ENCODE results near the gene PTPRQ.
"Not testable (repeated sequence)": the region's sequence is repeated elsewhere in the genome, so short reads cannot be mapped to it uniquely, and the experiment has no call there.

PTPRQ gene

DNA sequence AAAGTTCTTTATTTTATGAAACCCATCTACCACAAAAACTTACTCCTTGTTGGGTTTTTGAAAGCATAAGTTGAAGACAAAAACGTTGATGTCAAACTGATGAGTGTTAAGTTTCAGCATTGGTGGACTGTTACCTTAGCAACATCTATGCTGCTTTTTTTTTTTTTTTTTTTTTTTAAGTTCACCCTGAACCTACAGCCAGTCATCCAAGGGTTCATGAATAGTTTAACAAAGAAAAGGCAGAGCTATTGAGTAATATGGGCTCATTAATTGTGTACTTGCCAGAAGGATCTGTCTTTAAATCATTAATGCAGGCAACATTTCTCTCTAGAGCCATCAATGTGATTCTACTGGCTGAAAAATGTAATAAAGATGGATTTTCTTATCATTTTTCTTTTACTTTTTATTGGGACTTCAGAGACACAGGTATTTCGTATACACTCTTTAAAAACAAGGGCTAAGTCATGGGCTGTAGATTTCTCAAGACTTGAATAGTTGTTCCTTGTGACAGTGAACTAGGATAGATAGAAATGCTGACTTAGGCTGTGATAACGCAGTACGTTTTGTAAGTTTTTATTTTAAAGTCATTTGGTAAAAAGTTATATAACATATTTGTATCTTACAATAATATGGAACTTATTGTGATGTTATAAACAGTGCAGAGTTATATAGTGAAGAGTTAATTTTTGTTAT lies at the start of gene PTPRQ:
PTPRQ (plus strand) TSS at position 262 of the 693 bp plus-strand sequence; CDS start at position 373, 111 bp downstream.
- DNase-seq = no peak

GRCh38 chr12:80400571-80400991 lies 43.5 kb upstream of the PTPRQ start:
- no peak for DNase-seq

DNA sequence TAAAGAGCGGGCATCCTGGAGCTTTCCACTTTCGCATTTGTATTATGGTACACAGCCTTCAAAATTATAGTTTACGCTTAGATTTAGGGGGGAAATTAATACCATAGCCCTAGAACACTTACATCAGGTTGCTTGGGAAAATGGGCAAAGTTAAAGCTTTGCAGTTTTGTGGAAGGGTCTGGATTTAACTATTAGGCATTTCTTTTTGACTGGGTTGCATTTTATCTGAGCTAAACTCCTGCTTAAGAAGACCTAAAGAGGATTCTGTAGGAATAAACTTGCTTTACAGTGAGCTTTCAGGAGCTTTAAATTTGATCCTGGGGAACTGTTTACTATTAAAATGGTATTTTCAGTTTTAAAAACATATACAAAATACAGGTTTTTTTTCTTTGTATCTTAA lies 42.8 kb upstream of the PTPRQ start:
- DNase-seq = no peak

- DNase-seq = no peak
Observed at GRCh38 chr12:80404629-80405028, 39.4 kb upstream of the PTPRQ start.

DNA sequence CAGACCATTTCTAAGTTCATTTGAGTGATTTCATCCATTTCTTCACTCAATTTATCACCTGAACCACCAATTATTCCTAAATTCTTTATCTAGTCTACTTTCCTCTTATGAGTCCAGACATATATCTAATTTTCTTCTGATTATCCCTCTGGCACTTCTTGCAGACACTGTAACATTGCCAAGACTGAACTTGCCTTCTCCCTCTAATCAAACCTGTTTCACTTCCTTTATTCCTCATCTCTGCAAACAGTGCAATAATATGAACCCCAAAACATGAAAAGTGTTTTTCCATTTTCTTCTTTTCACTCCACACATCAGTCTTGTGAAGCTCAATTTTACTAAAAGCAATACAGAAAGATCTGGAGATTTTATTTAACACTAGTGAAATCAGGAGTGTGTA lies 37.8 kb upstream of the PTPRQ start:
- no peak for DNase-seq

DNA sequence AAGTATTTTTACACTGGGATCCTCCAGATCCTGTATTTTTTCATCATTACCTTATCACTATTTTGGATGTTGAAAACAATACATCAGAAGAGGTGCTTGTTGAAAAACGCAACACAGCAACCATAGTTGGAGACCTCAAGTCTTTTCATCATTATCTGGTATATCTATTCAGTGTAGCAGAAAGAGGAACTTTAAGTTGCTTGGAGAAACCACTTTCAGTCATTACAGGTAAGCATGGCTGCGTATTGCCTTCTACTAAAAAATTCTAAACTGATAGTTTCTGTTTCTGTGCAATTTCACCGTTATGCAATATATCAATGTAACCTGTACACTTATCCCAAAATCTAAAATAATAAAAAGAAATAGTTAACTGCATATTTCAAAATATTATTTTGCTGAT lies 32.2 kb upstream of the PTPRQ start:
- no peak for DNase-seq

- peak; percentile 16 for DNase-seq
Observed at GRCh38 chr12:80412343-80412953, 31.6 kb upstream of the PTPRQ start.

GRCh38 chr12:80413462-80413861 lies 30.6 kb upstream of the PTPRQ start:
- DNase-seq = no peak

DNA sequence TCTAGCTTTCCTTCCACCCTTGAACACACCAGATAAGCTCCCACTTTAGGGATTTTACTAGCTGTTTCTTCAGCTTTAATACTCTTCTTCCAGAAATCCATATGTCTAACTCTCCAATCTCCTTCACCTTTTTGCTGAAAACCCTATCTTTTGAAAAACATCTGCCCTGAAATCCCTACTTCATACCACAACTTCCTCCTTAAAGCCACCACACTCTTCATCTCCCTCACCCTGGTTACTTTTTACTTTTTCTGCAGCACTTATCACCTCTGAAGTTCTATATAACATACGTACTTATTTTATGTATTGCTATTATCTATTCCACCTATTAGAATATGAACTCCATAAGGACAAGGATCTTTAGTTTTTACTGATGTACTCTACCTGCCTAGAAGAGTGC lies 28.6 kb upstream of the PTPRQ start:
- DNase-seq = no peak

DNA sequence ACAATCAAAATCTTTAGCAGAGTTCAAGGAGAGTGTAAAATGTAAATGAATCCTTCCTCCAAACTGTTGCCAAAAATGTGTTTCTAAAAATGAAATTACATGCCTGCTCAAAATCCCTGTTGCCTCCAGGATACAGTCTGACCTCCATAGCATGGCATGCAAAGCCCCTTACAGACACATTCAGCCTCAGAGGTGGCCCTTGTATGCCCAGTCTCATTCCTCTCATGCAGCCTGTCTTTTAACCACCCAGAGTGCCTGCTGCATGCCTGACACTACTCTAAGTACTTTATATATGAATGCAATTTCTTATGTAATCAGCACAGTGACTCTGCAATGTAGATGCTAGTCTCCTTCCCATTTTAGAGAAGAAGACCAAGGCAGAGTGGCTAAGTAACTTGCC lies 24.4 kb upstream of the PTPRQ start:
- DNase-seq = no peak

DNA sequence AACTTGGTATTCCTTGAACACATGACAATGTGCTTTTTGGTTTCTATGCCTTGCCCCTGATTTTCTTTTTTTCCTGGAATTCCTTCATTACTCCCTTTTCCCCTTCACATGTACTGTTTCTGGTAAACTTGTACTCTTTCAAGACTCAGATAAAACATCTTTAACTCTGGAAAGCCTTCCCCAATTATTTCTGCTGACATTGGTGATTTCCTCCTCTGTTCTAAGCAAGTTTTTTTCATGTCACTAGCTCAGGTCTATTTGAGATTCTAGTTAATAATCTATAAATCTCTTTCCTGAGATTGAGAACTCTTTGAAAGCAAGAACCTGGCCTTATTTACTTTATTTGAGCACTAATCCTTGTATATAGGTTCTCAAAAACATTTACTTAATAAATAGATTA lies 24.0 kb upstream of the PTPRQ start:
- no peak for DNase-seq

DNA sequence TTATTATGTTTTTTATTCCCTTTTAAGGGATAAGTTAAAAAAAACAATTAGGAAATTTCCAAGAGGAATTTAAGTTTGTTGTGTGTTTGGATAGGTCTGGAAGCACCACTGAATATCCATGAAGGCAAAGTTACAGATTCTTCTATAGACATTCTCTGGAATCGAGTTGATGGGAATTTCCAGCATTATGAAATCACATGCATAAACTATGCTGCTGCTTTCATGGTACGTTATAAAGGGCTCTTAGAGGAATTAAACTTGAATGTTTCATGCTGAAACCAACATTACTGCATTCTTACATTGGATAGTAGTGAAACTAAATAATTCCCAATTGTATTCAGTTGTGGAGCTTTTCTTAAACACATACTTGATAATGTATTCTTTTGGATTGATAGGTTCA lies 21.5 kb upstream of the PTPRQ start:
- no peak for DNase-seq

DNA sequence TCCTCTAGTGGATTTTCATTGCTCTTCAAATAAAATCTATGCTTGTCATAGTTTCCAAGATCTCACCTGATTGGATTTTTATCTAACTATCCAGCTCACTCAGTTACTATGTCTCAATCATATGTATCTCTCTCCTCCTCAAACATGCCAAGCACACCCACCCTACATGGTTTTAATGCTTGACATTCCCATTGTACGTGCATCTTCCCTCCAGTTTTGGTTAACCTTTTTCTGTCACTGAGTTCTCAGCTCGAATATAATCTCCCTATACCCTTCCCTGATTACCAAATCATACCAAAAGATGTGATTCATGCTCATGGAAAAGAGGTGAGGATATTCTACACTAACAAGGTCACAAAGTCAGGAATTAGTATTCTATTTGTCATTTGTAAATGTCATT lies 12.0 kb upstream of the PTPRQ start:
- DNase-seq = no peak

- DNase-seq = no peak
Observed at GRCh38 chr12:80441921-80442320, 2.1 kb upstream of the PTPRQ start.

DNA sequence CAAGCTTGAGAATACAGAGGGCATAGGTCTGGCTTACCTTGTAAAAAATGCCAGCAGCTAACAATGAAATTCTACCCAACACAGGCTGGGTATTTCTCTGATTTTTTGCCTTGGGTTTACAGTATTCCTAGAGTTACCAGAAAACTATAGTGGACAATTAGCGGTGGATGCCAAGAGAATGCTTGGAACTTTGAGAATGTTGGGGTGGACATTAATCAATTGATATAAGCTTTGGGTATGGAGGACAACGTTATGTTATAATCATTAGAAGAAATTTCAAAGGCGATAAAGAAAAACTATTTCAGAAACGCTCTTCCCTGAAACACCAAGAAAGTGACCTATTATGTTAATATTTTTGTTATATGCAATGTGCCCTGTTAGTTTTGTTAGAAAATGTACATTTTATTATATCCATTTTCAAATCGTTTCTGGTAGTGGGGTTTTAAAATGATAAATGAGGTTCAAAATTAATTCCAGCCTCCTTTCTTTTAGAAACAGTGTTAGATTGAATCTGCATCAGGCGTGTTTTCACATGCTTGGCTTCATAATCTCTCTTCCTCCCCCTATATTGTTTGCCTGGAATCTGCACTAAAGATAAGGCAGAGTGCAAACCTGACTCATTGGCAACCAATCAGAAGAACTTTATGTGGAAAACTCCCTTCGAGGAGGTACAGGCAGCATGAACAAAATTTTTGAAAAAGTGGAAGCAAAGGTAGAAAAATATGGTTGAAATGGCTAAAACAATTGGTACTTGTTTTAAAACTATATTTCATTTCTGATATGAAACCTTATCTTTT lies 1.4 kb upstream of the PTPRQ start:
- no peak for DNase-seq

GRCh38 chr12:80445083-80445793 lies 1.2 kb downstream of the PTPRQ start:
- DNase-seq = no peak

DNA sequence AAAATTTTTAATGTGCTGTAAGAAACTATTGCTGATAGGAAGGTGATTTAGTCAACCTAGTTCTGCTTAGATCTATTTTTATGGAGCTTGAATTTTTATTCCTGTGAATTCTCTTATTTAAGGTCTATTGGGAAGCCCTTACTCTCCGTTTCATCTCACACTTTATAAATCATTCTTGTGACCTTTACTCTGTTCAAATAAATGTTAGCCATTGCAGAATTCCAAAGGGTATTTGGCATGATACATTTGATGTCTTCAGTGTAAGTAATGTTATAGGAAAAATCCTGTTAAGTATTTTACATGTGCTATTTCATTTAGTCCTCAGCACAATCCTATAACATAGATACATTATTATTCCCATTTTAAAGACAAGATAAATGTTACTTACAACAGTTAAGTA lies 12.5 kb downstream of the PTPRQ start:
- no peak for DNase-seq

DNA sequence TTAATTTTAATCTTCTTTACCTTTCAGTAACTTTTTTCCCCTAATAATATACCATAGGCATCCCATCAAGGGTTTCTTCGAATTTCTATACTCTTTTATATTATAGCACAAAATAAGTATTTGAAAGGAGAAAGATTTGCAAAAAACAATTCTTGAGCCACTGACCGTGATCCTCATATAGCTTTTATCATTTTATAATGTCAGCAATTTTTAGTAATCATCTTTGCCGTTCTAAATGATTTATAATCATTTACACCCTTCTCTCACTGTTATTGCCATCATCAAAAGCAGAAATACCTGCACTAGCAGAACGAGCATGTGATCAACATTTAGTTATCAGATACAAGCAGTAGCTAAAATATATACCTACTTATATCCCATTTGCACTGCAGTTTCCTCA lies 16.9 kb downstream of the PTPRQ start:
- no peak for DNase-seq

DNA sequence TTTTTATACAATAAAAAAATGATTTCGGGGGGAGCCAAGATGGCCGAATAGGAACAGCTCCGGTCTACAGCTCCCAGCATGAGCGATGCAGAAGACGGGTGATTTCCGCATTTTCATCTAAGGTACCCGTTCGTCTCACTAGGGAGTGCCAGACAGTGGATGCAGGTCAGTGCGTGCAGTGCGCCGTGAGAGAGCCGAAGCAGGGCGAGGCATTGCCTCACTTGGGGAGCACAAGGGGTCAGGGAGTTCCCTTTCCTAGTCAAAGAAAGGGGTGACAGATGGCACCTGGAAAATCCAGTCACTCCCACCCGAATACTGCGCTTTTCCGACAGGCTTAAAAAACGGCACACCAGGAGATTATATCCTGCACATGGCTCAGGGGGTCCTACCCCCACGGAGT lies 17.8 kb downstream of the PTPRQ start:
- not testable (repeated sequence) for DNase-seq

DNA sequence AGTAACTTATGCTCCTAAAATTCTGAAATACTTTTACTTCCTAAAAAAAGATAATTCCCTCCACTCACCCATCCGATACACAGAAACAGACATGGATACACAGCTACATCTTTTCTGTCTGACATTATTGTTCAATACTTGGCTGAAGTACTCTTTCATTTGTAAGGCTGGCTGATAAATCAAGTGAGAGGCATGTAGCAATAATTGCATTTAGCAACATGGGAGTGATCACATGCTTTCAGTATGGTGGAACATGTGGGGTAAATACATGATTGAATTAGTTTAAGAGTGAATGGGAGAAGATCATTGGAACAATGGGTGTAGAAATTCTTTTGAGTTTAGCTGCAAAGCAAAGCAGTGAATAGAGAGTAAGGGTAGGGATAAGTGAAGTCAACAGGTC lies 25.6 kb downstream of the PTPRQ start:
- DNase-seq = no peak

GRCh38 chr12:80470403-80470802 lies 26.4 kb downstream of the PTPRQ start:
- DNase-seq = no peak

GRCh38 chr12:80472236-80472635 lies 28.2 kb downstream of the PTPRQ start:
- no peak for DNase-seq

DNA sequence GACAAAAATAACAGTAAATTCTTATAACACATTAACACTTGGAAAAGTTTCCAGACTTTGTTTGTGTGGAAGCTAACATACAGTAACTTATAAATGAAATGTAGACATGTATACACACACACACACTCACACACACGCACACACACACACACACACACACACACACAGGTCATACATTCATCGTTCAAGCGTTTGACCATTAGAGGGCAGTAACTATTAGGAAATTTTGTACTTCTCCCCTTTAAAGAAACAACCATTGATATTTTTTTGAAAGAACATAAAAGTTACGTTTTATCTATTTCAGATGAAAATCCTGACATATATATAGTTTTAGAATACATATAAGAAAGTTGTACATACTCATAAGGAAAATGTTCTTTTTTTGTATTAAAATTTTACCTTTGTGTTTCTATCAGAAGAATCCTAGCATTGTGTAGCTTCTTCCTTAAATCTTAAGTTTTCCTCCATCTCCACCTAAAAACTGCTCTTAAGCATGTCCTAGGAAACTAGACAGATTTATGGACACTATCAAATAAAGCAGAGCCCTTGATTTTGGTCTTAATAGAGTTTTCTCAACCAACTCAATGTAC lies 29.0 kb downstream of the PTPRQ start:
- no peak for DNase-seq
